PFSK-1 (cell line): Measurements from ENCODE around the gene ZBTB9.

Experiments used
- FOXP2 ChIP-seq: optimal IDR thresholded peaks from 2 replicates; pipeline ENCODE3; 2011; ENCODE audit warnings: borderline replicate concordance, control low read depth, inconsistent platforms; ENCODE audit not compliant: insufficient read depth; ENCODE audit errors: extremely low read length, extremely low read depth
- POLR2AphosphoS5 ChIP-seq: IDR thresholded peaks from 2 replicates; pipeline ENCODE4 v1.6.1; 2012; ENCODE audit warnings: low read depth, mild to moderate bottlenecking, control low read depth, low read length, moderate library complexity
- SIN3A ChIP-seq: IDR thresholded peaks from 2 replicates; pipeline ENCODE4 v1.6.1; 2012; ENCODE audit warnings: mild to moderate bottlenecking, low read length, moderate library complexity, borderline replicate concordance; ENCODE audit not compliant: insufficient read depth
- TAF1 ChIP-seq: IDR thresholded peaks from 2 replicates; pipeline ENCODE4 v1.6.1; 2012; ENCODE audit warnings: low read length, control low read depth, borderline replicate concordance; ENCODE audit not compliant: insufficient read depth
- TF ChIP-seq, protein P1 (sequence below), 2 experiments: IDR thresholded peaks; 2 replicates each; pipeline versions ENCODE4 v1.6.1 to v1.8.0; 2011 to 2012; ENCODE audit warnings: low read depth in 2 of 2, low read length in 2 of 2, control low read depth in 1 of 2, inconsistent platforms in 1 of 2, mild to moderate bottlenecking in 1 of 2, moderate library complexity in 1 of 2; ENCODE audit not compliant: insufficient read depth in 1 of 2

- TF ChIP-seq, protein P1, sequence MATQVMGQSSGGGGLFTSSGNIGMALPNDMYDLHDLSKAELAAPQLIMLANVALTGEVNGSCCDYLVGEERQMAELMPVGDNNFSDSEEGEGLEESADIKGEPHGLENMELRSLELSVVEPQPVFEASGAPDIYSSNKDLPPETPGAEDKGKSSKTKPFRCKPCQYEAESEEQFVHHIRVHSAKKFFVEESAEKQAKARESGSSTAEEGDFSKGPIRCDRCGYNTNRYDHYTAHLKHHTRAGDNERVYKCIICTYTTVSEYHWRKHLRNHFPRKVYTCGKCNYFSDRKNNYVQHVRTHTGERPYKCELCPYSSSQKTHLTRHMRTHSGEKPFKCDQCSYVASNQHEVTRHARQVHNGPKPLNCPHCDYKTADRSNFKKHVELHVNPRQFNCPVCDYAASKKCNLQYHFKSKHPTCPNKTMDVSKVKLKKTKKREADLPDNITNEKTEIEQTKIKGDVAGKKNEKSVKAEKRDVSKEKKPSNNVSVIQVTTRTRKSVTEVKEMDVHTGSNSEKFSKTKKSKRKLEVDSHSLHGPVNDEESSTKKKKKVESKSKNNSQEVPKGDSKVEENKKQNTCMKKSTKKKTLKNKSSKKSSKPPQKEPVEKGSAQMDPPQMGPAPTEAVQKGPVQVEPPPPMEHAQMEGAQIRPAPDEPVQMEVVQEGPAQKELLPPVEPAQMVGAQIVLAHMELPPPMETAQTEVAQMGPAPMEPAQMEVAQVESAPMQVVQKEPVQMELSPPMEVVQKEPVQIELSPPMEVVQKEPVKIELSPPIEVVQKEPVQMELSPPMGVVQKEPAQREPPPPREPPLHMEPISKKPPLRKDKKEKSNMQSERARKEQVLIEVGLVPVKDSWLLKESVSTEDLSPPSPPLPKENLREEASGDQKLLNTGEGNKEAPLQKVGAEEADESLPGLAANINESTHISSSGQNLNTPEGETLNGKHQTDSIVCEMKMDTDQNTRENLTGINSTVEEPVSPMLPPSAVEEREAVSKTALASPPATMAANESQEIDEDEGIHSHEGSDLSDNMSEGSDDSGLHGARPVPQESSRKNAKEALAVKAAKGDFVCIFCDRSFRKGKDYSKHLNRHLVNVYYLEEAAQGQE (IDR thresholded peaks at IDR 0.05; ENCODE audit: insufficient read depth in 1 of 2, low read depth in 2 of 2, low read length in 2 of 2): no peak
- TF ChIP-seq POLR2AphosphoS5: no peak
- no peak for TF ChIP-seq TAF1
- no peak for TF ChIP-seq SIN3A
- no peak for TF ChIP-seq FOXP2
Observed at GRCh38 chr6:33434961-33435360, 19.4 kb upstream of the ZBTB9 start.
